Left kidney (tissue), 2 donors: Measurements from ENCODE around the gene FLNB. TPM values are rescaled to one million over a fixed set of nuclear protein-coding genes. Genes with fewer than 3 reads are reported as not detected.
"Not testable (repeated sequence)": the region's sequence is repeated elsewhere in the genome, so short reads cannot be mapped to it uniquely, and the experiment has no call there.

Experiments
- DNase-seq: peaks from one replicate; pipeline ENCODE4 v3.0.0-alpha.2; 2013
- polyA plus RNA-seq: library from polyadenylated mRNA; unstranded; fragments of 120-200 nt; gene quantifications from one replicate; pipeline ENCODE4 v1.2.1, GENCODE V29; 2013; ENCODE audit not compliant: insufficient read length

FLNB gene
- polyA plus RNA-seq, 1 donor: 176 TPM

DNA sequence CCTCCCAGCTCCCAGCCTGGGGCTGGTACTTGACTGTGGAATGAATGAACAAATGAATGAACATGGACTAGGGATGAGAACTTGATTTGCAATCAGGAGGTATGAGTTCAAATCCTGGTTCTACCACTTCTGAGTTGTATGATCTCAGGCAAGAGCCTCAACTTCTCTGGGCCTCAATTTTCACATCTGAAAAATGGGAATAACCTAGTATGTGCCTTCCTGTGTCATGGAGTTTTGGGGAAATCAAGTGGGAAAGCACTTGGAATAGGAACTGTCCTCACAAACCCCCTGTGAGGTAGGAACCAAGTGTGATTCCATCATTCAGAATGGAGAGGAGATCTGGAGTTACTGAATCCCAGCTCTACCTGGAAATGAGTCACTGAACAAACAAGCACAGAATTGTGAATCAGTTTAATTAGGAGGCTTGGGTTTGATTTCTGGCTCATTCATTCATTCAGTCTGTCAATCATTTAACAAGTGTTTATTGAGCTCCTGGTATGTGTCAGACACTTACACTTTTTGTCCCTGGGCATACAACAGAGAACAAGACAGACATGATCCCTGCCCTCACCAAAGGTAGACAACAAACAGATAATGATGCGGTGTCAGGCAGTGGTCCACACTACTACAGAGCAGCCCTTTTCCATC, 172.8 kb downstream of the FLNB start:
- DNase-seq: no peak

DNA sequence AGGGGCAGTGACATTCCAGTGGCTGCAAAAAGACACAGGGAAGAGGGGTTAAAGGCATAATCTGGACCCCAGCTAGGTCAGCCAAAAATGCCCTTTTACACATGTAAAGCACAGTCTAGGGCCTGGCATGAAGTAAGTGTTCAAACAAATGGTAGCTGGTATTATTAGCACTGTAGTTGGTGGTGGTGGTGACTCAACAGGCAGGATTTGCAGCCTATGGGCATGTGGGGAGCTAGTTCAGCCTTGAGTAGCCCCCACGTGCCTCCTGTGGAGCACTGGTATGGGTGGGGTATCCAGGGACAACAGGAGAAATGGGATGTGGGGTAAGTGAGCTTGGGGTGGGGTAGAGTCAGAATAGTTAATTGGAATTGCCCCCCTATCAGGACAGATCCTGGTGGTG, 175.0 kb downstream of the FLNB start:
- no peak for DNase-seq

DNA sequence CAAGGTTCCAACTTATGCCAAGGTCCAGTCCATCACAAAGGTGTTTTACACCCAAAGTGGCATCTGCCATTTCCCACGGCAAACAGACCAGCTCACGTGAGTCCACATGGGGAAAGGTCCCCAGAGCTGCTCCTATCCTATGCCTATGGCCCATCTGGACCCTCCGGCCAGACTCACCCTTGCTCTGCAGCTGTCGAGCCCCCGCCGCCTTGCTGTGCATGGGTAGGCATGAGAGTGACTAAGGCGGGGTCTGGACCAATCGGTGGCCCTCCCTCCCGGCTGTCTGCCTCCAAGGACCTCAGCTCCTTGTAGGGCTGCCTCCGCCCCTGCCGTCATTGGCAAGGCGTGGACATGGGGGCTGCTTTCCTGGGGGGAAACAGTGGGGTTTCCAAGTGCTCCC, 175.7 kb downstream of the FLNB start:
- no peak for DNase-seq

DNA sequence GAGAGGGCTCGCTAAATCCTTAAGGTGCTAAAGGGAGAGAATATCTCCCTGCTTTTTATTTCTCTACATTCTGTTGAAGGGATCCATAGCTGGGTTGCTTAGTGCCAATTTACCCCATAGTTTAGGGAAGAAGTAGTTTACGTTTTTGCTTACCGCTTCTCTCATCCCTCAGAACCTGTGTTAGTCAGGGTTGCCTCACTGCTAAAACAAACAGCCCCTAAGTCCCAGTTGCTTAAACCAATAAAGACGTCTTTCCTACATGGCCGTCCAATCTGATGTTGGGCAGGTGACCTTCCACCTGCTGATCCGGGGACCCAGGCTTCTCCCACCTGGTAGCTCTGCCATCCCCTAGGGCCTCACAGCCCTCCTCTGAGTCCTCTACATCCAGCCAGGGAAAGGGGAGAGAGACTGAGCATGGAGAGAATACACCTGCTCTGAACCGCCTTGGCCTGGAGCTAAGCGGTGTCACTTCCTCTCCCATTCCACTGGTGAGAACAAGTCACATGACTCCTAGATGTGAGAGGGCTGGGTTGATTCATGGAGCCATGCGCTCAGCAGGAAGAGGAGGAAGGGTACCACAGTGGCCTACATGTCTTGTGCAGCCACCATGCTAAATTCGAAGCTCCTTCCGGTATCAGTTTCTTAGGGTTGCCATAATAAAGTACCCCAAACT, 176.2 kb downstream of the FLNB start:
- no peak for DNase-seq

DNA sequence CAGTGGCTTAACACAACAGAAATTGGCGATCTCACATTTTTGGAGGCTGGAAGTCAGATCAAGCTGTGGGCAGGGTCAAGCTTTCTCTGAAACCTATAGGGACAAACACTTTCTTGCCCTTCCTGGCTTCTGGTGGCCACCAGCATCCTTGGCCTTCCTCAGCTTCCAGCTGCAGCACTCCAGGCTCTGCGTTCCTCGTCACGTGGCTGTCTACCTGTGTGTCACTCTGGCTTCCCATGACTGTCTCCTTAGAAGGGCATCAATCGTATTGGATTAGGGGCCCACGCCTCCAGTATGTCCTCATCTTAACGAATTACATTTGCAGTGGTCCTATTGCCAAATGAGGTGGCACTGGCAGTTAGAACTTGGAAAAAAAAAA, 176.7 kb downstream of the FLNB start:
- no peak for DNase-seq

DNA sequence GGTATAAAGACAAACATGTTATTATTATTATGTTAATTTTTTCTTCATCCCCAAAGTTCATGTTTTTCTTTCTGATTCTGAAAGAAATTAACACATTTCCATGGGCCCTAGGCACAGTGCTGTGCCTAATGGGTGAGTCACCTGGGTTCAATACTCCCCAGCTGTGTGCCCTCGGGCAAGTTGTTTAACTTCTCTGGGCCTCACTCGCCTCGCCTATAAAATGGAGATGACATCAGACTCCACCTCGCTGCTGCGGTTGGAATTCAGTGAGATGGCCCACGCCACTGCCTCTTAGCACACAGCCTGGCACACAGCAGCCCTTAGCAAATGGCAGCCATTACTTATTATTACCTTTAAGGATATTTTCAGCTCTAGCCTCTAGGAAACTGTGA, 179.9 kb downstream of the FLNB start:
- no peak for DNase-seq

DNA sequence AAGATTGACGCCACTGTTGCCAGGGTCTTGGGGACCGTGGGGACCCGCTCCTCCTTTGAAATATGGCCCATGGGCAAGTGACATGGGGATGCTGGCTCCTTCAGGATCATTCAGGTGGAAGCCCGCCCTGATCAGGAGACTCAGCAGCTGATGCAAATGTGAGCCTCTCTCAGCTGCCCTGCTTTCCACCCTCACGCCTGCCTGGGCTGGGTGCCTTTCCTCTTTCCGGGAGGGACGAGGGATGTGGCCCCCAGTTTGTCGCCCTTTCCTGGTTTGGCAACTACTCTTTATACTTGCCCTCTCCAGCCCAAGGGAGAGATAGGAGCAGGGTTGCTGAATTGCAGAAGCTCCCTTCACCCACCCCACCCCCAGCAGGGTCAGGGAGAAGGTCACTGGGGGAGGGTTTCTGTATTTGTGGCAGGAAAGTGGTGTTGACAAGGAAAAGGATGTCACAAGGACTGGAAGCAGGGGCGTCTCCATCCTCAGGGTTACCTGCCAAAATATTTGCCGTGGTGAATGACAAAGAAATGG, 180.8 kb downstream of the FLNB start:
- no peak for DNase-seq

DNA sequence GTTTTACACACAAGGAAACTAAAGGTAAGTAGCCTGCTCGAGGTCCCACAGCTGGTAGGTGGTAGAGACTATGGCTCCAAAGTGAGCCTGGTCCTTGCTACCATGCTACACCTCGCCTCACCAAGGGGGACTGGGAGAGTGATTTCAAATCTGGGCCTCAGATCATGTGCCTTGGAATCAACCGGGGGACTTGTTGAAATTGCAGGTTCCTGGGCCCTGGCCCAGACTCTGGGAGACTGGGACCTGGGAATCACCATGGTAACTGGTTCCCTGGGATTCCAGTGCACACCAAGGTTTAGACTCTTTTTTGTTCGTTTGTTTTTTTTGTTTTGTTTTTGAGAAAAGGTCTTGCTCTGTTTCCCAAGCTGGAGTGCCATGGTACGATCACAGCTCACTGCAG, 181.5 kb downstream of the FLNB start:
- no peak for DNase-seq

DNA sequence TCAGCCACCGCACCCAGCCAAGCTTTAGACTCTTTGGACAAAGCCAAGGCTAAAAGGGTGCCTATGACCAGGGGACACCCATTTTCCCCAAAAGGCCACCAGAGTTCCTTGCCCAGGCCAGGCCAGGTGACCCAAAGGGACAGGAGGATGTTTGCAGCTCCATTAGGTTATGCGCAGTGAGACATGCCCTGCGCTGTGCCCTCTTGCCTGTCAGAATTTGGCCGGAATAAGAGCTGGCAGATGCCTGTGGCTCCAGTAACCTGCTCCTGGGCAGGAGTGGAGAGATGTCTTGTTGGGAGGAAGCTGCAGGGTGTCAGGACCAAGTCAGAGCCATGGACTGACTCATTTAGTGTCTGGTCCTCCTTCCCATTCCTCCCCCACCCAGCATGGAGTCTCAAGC, 182.1 kb downstream of the FLNB start:
- DNase-seq: no peak

DNA sequence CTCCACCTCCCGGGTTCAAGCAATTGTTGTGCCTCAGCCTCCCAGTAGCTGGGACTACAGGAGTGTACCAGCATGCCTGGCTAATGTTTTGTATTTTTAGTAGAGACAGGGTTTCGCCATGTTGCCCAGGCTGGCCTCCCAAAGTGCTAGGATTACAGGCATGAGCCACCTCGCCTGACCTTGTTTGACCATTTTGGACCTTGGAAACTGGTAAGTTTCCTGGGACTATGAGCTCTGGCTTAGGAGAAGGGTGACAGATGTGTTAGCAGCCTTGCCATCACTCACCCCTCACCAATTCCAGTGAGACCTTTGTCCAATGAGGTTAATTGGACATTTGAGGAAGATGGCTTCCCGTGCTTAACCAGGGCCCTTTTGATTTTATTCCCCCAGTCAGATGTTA, 182.7 kb downstream of the FLNB start:
- no peak for DNase-seq

DNA sequence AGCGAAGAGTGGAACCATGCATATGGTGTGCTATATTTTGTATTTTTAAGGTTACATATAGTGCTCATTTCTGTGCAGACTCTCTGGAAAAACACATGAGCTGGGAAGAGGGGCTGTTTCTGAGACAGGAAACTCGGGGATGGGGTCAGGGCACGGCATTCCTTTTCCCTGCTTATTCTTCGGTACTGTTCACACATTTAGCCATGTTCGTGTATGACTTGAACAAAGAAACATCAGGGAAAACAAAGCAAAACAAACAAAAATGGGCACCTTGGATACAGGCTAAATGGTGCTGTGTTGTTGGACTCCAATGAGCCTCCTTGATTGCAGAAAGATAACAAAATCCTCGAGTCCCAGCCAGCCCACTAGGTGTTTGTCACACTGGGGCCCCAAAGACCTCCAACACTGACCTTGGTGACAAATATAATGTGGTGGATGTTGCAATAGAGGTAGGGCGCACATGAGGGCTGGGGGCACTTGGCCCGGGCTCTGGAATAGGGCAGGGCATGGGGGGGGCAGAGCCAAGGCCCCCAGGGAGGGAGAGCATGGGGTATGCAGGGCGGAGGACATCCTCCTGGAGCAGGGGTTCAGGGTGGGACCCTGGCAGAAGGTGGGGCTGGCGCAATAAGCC, 183.3 kb downstream of the FLNB start:
- DNase-seq: no peak

DNA sequence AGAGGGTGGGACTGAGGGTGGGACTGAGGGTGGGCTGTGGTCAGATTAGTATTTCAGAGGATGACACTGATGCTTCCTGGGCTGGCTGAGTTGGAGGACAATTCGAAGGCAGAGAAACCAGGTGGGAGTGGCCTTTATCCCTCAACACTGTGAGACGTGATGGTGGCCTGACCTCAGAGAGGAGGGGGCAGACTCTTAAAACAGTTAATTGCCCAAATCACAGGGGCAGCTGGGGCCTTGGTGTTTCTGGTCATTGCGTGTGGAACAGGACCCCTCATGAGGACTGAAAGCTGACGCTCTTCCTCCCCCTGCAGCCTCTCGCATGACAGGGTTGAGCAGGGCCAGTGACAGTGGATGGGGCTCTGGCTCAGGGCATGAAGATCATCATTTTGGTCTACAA, 183.8 kb downstream of the FLNB start:
- DNase-seq: no peak

DNA sequence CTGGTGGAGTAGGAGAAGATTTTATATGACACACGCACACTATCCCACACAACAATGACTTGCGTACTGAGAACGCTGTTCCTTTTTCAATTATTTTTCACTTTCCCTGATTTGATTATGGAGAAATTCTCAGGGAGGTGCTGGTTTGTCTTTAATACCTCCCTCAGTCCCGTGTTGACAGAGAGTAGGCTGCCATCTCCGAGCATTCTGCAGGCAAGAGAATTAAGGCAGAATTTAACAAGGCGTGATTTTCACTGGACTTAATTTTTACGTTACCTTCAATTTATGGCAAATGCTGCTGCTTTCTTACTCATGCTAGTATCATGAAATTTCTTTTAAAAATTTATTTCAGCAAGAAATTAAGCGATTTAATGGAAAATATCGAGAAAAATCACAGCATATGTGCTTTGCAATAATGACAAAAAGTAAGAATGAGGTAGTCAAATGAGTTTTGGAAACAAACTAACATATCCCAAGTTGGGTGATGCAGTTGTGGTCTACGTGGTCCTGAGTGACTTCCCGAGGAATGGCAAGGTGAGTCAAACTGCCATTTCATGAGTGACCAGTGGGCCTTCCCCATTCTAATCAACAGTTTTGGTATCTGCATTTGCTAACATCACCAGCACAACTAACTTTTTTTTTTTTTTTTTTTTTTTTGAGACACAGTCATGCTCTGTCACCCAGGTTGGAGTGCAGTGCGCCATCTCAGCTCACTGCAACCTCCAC, 185.6 kb downstream of the FLNB start:
- DNase-seq: no peak

DNA sequence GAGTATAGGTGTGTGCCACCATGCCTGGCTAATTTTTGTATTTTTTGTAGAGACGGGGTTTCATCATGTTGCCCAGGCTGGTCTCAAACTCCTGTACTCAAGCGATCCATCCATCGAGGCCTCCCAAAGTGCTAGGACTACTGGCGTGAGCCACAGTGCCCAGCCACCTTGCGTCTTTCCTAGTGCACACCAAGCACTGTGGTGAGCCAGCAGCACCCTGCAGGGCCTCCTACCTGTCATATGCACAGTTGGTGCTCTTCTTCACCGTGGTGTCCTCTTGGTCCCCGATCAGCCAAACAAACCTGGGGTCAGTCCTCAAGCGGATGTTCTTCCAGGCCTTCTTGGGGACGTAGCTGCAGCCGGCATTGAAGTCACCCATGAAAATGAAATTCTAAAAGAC, 189.4 kb downstream of the FLNB start:
- DNase-seq: no peak

DNA sequence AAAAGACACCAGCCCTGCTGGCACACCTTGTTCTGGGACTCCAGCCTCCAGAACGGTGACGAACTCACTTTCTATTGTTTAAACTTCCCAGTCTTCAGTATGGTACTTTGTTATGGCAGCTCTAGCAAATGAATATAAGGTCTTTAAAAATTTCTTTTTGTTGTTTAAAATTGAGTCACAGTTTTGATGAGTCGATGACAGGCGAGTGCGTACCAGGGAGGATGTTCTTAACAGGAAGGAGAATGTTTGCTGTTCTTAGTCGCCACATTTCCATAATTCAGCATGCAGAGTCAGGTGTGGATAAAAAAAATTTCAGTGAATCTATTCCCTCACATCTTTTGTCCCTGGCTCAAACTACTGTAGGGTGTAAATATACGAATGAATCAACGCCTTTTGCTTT, 190.1 kb downstream of the FLNB start:
- DNase-seq: no peak

DNA sequence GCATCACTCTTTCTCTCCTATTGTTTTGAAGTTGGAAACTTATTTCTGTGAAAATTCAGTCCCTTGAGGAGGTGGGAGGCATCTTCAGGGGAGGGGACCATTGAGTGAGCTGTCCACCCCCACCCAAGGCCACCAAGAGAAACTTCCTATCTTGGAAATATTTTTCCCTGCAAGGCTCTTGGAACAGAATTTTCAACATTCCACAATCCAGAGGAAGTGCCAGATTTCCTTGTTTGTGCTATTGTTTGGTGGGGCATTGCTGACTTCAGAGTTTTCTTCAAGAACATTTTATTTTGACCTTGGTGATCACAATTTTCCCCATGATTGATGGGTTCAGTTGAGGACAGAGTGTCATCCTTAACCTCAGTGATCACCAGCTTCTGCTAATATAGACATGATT, 190.6 kb downstream of the FLNB start:
- DNase-seq: no peak

DNA sequence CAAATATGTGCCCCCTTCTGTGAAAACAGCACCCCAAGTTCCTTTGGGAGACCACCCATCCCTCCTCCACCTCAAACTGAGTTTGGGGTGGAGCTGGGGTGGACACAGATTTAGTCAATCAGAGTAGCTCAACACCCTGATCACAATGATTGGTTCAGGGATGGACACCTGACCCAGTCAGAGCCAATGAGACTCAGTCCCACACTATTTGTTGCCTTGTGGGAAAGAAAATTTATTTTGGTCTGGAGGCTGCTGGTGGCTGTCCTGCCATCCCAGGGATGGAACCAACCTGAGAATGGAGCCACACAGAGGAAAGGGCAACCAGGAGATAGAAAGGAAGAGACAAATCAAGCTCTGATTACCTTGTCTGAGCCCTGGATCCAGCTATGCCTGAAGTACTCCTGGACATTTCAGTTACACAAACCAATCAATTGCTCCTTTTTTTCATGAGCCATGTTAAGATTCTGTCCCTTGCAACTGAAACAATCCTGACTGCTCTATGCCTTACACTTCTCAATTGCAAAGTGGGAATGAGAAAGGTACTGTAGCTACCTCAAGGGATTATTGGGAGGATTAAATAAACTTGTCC, 192.0 kb downstream of the FLNB start:
- DNase-seq: no peak

DNA sequence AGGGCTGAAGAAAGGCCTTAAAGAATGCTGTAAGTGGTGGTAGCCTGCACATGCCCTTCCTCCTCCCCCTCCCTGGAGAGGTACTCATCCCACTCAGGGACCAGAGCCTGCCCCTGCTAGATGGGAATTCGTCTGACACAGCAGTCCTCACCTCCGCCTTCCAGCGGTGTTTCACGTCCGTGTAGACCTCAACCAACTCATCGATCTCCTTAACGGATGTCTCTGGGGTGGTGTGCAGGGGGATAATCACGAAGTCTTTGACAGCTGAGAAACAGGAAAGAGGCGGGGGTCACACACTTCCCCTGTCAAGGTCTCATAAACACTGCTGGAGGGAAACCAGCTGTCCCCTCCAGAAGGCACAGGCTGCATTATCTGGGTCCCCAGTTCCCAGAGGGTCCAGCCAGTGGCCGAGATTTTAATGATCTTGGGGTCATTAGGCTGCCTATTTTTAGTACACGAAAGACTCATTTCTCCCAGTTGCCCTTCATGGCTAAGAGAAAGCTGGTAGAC, 192.7 kb downstream of the FLNB start:
- DNase-seq: no peak

DNA sequence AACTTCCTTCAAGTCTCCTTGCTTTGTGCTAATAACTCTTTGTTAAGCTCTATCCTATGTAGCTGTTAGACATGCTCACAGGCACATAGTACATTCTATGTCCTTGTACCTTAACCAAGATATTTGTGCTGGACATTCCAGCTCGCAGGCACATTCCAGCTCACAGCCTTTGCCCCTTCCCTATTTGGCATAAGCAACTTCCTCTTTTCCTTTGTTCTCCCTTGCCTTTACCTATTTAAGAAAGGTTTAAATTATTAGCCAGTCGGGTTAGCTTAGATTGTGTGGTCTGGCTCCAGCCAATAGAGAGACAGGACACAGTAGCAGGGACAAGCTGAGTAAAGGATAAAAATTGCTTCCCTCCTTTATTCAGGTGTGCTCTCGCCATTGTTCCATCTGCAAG, 193.2 kb downstream of the FLNB start:
- not testable (repeated sequence) for DNase-seq

DNA sequence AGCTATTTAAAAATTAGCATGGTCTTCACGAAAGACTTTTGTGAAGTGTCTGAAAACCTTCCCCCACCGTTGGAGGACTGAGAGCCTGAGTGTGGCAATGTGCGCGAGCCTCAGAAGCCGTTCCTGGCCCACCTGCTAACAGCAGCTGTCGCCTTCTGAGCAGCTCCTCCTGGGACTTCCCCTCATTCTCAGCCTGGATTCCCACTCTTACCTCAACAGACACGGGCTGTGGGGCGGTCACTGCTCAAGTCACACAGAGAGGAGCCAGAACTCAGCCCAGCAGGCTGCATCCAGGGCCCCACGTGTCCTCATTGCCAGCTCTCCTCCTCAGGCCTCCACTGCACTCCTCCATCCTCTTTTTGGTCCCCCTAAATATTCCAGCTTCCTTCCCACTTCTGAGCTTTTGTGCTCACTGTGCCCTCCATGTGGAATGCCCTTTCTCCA, 194.7 kb downstream of the FLNB start:
- no peak for DNase-seq

DNA sequence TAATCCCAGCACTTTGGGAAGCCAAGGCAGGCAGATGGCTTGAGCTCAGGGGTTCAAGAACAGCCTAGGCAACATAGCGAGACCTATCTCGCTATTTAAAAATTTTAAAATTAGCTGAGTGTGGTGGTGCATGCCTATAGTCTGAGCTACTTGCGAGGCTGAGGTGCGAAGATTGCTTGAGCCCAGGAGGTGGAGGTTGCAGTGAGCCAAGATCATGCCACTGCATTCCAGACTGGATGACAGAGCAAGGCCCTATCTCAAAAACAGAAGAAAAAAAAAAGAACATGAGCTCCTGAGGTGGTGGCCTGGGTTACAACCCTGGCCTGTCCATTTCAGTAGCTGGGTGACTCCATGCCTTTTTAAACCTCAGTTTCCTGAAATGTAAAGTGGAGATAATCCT, 195.3 kb downstream of the FLNB start:
- no peak for DNase-seq

DNA sequence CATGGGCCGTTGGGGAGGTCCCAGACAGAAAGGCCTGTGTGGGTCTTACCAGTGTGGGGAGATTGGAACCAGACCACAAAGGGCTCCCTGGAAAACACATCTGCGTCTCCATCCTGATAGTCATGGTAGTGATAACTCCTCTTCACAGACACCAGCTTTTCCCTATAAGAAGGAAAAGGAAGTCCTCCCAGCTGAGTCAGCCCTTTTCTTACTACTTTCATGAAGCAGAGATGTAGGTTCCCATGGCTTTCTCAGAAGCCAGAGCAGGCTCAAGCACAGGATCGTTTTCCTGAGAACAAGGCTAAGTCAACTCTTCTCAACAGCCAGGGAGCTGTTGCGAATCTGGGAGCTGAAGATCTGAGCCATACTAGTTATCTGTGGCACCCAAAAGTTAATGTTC, 196.5 kb downstream of the FLNB start:
- no peak for DNase-seq
